HL-60/S4 (cell line): ENCODE measurements around the gene IL4R.

Source experiments
- in situ Hi-C: fragments of 300-500 bp; cut with MboI; formaldehyde crosslinking; loops from 2 replicates; pipeline ENCODE4 v1.14.3; 2022; ENCODE audit warnings: low sequenced_read_pairs

IL4R gene

GRCh38 chr16:27353853-27354252 is 40.1 kb downstream of the IL4R start:
- in situ Hi-C loops, result no loop called here

- in situ Hi-C loops, result no loop called here
Measured at GRCh38 chr16:27355610-27356009, 41.8 kb downstream of the IL4R start.

GRCh38 chr16:27356794-27357193 is 43.0 kb downstream of the IL4R start:
- in situ Hi-C loops, result no loop called here

GRCh38 chr16:27359051-27359450 is 45.3 kb downstream of the IL4R start:
- in situ Hi-C loops, result no loop called here

- in situ Hi-C loops, result loop anchor here (10.0 kb wide), 2 partner anchors 125 to 185 kb away; no protein-coding TSS in a partner anchor
Measured at GRCh38 chr16:27359615-27360014, 45.8 kb downstream of the IL4R start.

DNA sequence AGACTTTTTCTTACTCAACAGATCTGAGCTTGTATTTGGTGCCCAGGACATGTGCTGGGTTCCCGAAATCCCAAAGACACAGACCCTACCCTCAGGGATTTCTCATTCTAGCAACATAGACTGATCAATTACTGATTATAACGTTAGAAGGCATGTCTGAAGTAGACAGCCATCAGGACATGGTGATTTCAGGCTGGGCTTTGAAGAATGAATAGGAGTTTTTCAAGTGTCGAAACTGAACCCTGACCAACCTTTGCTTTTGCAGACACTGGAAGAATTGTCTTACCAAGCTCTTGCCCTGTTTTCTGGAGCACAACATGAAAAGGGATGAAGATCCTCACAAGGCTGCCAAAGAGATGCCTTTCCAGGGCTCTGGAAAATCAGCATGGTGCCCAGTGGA is 48.2 kb downstream of the IL4R start:
- in situ Hi-C loops, result loop anchor here (10.0 kb wide), 2 partner anchors 127 to 187 kb away; no protein-coding TSS in a partner anchor

- in situ Hi-C loops, result loop anchor here (10.0 kb wide), 2 partner anchors 128 to 188 kb away; no protein-coding TSS in a partner anchor
Measured at GRCh38 chr16:27362570-27363245, 48.9 kb downstream of the IL4R start.

DNA sequence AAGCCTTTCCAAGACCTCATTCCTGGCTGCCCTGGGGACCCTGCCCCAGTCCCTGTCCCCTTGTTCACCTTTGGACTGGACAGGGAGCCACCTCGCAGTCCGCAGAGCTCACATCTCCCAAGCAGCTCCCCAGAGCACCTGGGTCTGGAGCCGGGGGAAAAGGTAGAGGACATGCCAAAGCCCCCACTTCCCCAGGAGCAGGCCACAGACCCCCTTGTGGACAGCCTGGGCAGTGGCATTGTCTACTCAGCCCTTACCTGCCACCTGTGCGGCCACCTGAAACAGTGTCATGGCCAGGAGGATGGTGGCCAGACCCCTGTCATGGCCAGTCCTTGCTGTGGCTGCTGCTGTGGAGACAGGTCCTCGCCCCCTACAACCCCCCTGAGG is 49.5 kb downstream of the IL4R start:
- in situ Hi-C loops, result loop anchor here (10.0 kb wide), 2 partner anchors 128 to 188 kb away; no protein-coding TSS in a partner anchor

GRCh38 chr16:27363797-27364196 is 50.0 kb downstream of the IL4R start:
- in situ Hi-C loops, result loop anchor here (10.0 kb wide), 2 partner anchors 129 to 189 kb away; no protein-coding TSS in a partner anchor

DNA sequence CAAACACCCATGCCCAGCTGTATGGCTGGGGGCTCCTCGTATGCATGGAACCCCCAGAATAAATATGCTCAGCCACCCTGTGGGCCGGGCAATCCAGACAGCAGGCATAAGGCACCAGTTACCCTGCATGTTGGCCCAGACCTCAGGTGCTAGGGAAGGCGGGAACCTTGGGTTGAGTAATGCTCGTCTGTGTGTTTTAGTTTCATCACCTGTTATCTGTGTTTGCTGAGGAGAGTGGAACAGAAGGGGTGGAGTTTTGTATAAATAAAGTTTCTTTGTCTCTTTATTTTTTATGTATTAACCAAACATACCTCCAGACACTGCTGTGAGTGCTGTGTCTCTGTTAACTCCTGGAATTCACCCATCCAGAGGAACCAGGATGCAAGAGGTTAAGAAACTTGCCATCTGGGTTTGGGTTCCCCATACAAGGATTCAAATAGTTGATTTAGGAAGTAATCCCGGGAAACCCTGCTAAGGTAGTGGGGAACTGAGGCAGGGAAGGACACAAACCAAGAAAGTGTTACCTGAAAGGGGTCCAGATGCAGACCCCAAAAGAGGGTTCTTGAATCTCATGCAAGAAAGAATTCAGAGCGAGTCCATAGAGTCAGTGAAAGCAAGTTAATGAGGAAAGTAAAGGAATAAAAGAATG is 50.8 kb downstream of the IL4R start:
- in situ Hi-C loops, result loop anchor here (10.0 kb wide), 2 partner anchors 130 to 190 kb away; no protein-coding TSS in a partner anchor

DNA sequence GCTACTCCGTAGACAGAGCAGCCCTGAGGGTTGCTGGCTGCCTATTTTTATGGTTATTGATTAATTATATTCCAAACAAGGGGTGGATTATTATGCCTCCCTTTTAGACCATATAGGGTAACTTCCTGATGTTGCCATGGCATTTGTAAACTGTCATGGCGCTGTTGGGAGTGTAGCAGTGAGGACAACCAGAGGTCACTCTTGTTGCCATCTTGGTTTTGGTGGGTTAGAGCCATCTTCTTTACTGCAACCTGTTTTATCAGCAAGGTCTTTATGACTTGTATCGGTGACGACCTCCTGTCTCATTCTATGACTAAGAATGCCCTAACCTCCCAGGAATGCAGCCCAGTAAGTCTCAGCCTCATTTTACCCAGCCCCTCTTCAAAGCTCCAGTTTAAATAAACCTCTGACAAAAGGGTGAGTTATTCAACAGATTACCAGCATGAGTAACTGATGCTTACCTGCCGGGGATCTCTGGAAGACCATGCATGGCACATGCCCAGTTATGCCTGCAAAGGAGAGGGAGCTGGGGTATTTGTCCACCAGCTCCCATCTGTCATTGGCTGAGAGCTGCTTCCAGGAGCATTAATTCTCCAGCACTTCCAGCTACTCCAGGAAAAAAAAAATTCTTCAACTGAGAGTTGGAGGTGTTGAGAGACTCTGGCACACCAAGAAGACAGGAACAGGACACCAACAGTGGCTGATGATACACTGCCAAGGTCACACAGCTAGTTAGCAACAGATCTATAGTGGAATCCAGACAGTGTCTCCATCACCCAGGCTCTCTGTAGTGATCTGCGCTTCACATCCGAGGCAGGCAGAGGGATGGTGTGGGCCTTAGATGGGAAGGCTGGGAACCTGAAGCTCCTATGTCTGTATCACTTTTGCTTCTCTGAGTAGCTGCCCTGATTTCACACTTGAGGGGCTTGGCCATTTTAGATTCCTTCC is 51.6 kb downstream of the IL4R start:
- in situ Hi-C loops, result loop anchor here (10.0 kb wide), 2 partner anchors 131 to 191 kb away; no protein-coding TSS in a partner anchor

DNA sequence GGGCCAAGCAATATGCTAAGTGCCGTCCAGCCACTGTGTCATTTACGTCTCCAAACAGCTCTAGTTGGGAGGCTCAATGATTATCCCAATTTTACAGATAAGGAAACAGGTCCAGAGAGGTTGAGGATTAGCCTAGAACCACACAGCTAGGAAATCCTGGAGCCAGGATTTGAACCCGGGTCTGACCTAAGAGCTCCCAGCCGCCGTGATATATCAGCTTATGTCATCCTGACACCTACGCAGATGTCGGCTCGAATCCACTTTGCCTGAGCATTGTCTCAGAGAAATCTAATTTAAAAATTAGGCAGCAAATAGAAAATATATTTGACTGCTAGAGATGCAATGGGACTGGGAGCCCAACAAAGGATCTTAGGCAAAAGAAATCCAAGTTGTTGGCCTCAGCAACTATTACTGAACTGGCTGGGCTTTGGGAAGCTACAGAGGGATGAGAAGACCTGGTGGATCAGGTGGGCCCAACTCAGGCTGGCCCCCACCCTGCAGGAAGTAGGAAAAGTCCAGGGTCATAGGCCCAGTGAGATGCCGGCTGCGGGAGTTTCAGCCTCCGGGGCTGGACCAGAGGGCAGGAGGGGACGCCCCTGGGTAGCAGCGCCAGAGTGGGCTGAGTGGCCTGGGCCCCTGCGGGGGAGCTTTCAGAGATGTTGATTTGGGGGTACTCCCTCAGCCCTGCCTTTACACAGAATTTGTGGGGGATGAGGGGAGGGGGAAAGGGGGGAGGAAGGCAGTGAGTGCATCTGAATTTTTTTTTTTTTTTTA is 53.1 kb downstream of the IL4R start:
- in situ Hi-C loops, result loop anchor here (10.0 kb wide), 2 partner anchors 132 to 192 kb away; no protein-coding TSS in a partner anchor

GRCh38 chr16:27367461-27368357 is 53.9 kb downstream of the IL4R start:
- in situ Hi-C loops, result loop anchor here (10.0 kb wide), 2 partner anchors 133 to 193 kb away; no protein-coding TSS in a partner anchor

GRCh38 chr16:27368358-27368722 is 54.6 kb downstream of the IL4R start:
- in situ Hi-C loops, result loop anchor here (10.0 kb wide), 2 partner anchors 134 to 194 kb away; no protein-coding TSS in a partner anchor

DNA sequence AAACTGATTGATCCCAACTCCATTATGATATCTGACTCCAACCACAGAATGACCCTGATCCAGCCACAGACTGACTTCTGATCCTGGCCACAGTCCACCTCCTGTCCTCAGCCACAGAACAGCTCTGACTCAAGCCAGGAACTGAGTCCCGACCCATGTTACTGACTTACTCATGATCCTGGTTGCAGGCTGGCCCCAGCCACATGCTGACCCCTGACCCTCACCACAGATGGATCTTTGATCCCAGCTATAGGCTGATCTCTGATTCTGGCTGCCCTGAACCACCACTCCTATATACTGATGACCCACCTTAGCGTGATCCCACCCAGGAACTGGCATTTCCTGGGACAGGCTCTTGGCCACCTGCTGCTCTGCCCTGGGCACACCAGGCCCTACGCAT is 56.0 kb downstream of the IL4R start:
- in situ Hi-C loops, result loop anchor here (10.0 kb wide), 2 partner anchors 135 to 195 kb away; no protein-coding TSS in a partner anchor

- in situ Hi-C loops, result no loop called here
Measured at GRCh38 chr16:27370318-27370717, 56.5 kb downstream of the IL4R start.

GRCh38 chr16:27373312-27373711 is 59.5 kb downstream of the IL4R start:
- in situ Hi-C loops, result no loop called here

DNA sequence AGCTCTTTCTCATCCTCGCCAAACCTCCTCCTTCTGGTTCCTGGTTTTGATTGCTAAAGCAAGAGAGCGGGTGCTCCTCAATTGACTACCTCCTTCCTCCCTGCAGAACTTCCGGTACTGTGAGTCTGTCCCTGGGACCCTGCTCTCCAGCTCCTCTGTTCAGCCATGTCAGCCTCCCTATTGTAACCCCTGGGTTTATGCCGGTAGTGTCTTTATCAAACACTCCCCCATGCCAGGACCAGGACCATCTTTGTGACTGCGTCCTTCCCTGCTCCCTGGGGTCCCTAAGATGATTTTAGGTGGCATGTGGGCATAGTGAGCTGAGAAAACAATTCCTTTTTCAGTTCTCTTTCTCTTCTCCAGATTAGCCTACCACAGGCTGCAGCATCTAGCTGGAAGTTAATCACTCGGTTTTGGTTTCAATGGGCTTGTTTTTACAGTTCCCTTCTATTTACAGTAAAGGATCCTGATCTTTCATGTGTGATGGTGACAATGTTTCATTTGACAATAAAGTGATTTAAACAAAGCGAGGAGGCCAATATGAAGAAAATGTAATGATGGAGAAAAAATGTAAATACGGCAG is 60.5 kb downstream of the IL4R start:
- in situ Hi-C loops, result no loop called here
